Neutrophil (primary cell): ENCODE results near the gene XNDC1N.

Source experiments
- H3K27ac ChIP-seq: fragments of 200-600 bp; sonication (generic); 2 replicates; pipeline ENCODE4 v1.5.1; 2016; ENCODE audit warnings: mild to moderate bottlenecking, moderate library complexity
- H3K27me3 ChIP-seq: fragments of 200-600 bp; sonication (generic); 2 replicates; pipeline ENCODE4 v1.6.0; 2016; ENCODE audit warnings: mild to moderate bottlenecking
- H3K36me3 ChIP-seq: fragments of 200-600 bp; sonication (generic); 2 replicates; pipeline ENCODE4 v1.5.1; 2017
- H3K4me1 ChIP-seq, 2 experiments: fragments of 200-600 bp in 1 of 2; sonication (generic) in 1 of 2; 1 replicate in 1 of 2; 2 replicates in 1 of 2; pipeline versions ENCODE4 v1.5.1 to v1.6.1; 2013 to 2016; ENCODE audit warnings: low read depth in 1 of 2, low read length in 1 of 2, mild to moderate bottlenecking in 1 of 2, moderate library complexity in 1 of 2; ENCODE audit not compliant: control insufficient read depth in 1 of 2, insufficient read depth in 1 of 2
- H3K4me3 ChIP-seq, 2 experiments: fragments of 200-600 bp in 1 of 2; sonication (generic) in 1 of 2; 1 replicate in 1 of 2; 2 replicates in 1 of 2; pipeline ENCODE4 v1.5.1; 2013 to 2016; ENCODE audit warnings: low read depth in 1 of 2, low read length in 1 of 2, mild to moderate bottlenecking in 1 of 2, moderate library complexity in 1 of 2
- H3K9me3 ChIP-seq: fragments of 200-600 bp; sonication (generic); 2 replicates; pipeline ENCODE4 v1.5.1; 2016
- TF ChIP-seq, protein P1 (sequence below): fragments of 200-600 bp; sonication (generic); IDR thresholded peaks from 2 replicates; pipeline ENCODE4 v1.5.1; 2016; ENCODE audit warnings: antibody characterized with exemption

Gene XNDC1N

GRCh38 chr11:71927820-71928736 is at the start of gene XNDC1N:
Gene XNDC1N (minus strand): TSS chr11:71928594. CDS start chr11:71923353, 5,241 bp downstream.
- Histone ChIP-seq H3K36me3 (no peaks in the 10 kb centered on the region), H3K27ac (peak within 1 kb of the TSS; percentile 92), H3K4me3 (peak within 1 kb of the TSS; percentile 88 to 98), H3K9me3 (no peaks in the 10 kb centered on the region), H3K27me3 (no peaks in the 10 kb centered on the region), H3K4me1 (peaks cover 24% of the 10 kb centered on the region in 2 experiments)
- TF ChIP-seq, protein P1, sequence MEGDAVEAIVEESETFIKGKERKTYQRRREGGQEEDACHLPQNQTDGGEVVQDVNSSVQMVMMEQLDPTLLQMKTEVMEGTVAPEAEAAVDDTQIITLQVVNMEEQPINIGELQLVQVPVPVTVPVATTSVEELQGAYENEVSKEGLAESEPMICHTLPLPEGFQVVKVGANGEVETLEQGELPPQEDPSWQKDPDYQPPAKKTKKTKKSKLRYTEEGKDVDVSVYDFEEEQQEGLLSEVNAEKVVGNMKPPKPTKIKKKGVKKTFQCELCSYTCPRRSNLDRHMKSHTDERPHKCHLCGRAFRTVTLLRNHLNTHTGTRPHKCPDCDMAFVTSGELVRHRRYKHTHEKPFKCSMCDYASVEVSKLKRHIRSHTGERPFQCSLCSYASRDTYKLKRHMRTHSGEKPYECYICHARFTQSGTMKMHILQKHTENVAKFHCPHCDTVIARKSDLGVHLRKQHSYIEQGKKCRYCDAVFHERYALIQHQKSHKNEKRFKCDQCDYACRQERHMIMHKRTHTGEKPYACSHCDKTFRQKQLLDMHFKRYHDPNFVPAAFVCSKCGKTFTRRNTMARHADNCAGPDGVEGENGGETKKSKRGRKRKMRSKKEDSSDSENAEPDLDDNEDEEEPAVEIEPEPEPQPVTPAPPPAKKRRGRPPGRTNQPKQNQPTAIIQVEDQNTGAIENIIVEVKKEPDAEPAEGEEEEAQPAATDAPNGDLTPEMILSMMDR = no peak

GRCh38 chr11:71977743-71978418 is 49.5 kb upstream of the XNDC1N start:
- no peaks in the 10 kb centered on the region for H3K9me3 ChIP-seq
- TF ChIP-seq, protein P1 = peak; percentile 53
- H3K36me3 ChIP-seq = peaks cover 8% of the 10 kb centered on the region
- peaks cover 8% of the 10 kb centered on the region in 2 experiments for H3K4me1 ChIP-seq
- H3K27me3 ChIP-seq = no peaks in the 10 kb centered on the region
- H3K27ac ChIP-seq = peak overlapping the region; percentile 60
- H3K4me3 ChIP-seq = no peak overlapping the region

DNA sequence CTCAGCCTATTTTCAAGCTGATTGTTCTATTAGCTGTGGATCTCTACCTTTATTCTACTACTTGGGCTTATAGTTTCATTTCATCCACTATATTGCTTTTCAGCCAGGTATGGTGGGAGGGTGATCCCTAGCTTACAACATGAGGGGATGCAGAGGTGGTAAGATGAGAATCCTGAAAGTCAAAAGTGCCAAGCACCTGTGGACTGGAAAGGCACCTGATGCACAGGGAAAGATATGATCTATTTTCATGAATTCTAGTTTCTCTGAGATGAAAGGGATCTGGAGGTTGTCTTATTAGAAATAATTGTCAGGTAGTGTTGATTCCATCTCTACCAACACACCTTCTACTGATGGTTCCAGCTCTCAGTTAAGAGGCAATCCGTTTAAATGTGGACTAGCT is 48.7 kb upstream of the XNDC1N start:
- TF ChIP-seq, protein P1 = no peak
- H3K27ac ChIP-seq = no peak overlapping the region
- no peaks in the 10 kb centered on the region for H3K27me3 ChIP-seq
- peaks cover 8% of the 10 kb centered on the region in 2 experiments for H3K4me1 ChIP-seq
- H3K9me3 ChIP-seq = no peaks in the 10 kb centered on the region
- H3K36me3 ChIP-seq = peaks cover 8% of the 10 kb centered on the region
- H3K4me3 ChIP-seq = no peak overlapping the region

GRCh38 chr11:71976551-71976950 is 48.2 kb upstream of the XNDC1N start:
- Histone ChIP-seq H3K9me3 (no peaks in the 10 kb centered on the region), H3K27me3 (no peaks in the 10 kb centered on the region), H3K4me1 (peaks cover 8% of the 10 kb centered on the region in 2 experiments), H3K27ac (no peak overlapping the region), H3K4me3 (no peak overlapping the region), H3K36me3 (peaks cover 8% of the 10 kb centered on the region)
- TF ChIP-seq, protein P1 = no peak

DNA sequence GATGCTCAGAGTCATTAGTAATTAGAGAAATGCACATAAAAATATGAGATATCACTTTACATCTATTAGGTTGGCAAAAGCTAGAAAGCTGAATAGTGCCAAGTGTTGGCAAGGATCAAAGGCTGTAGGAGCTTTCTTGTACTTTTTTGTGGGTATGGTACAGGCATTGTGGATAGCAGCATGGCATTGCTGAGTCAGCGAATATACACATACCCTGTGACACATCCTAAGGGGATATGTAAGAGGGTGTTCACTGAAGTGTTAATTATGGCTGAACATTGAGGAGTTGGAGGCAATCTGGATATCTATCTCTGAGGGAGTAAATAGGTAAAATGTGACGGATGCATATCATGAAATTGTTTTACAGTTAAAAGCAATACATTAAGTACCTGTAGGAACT is 43.3 kb upstream of the XNDC1N start:
- Histone ChIP-seq H3K27me3 (no peaks in the 10 kb centered on the region), H3K4me1 (no peaks in the 10 kb centered on the region), H3K27ac (no peak overlapping the region), H3K36me3 (peaks cover 23% of the 10 kb centered on the region), H3K4me3 (no peak overlapping the region), H3K9me3 (no peaks in the 10 kb centered on the region)
- TF ChIP-seq, protein P1 = no peak
